HG02571 (cell line): ENCODE data around the gene INKA2.

Experiments used
- ATAC-seq: cut with Tn5 transposase; IDR thresholded peaks from one replicate; pipeline ENCODE4 v1.9.1; 2021; ENCODE audit warnings: mild to moderate bottlenecking, moderate library complexity; ENCODE audit not compliant: unreplicated experiment

The INKA2 gene

DNA sequence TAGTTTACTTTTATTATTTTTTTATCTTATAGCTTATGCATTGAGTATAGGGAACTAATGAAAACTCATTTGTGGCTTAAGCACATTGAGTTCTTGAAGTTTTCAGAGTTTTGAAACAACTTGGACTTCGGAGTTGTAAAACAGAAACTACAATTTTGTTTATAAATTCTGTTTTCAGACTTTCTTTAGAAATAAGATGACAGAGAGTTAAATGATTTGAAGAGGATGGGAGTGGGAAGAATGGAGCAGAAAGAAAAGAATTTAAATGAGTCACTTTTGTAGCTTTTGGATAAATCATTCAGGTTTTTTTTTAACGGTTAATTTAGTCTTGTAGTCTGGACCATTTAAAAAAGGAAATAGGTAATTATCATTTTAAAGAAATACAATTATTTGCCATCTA lies 32.3 kb downstream of the INKA2 start:
- ATAC-seq, result no peak

DNA sequence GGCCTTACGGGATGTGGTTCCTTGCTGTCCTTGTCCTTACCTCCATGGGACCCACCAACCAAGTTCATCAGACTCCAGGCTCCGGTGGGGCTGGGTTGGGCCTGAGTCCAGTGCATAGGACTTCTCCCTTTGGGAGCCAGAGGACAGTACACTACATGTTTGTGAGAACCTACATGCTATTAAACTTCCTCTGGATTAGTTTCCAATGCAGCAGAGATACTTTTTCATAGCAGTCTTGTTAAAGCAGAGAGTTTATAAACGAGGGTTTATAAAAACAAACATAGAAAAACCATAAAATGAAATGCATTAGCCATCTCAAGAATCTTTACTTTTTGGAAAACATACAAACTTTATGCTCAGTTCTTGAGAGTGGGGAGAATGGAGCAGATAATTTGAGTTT lies 33.4 kb downstream of the INKA2 start:
- no peak for ATAC-seq

DNA sequence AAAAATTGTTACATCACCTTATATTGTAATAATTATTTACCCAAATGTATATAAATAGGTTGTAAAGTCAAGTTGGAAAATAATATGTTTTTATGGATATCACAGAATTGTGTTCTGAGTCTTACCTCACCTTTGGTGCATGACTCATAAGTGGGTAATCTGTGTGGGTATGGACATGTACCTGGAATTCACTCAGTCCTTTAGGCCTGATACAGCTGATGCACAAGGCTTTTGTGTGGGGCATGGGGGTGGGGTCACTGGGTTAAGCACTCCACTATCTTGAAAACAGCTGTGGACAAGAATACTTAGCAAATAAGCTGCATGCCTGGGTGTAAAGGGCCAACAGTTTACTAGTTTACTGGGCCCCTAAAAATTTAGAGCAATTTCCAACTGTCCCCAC lies 34.4 kb downstream of the INKA2 start:
- no peak for ATAC-seq

DNA sequence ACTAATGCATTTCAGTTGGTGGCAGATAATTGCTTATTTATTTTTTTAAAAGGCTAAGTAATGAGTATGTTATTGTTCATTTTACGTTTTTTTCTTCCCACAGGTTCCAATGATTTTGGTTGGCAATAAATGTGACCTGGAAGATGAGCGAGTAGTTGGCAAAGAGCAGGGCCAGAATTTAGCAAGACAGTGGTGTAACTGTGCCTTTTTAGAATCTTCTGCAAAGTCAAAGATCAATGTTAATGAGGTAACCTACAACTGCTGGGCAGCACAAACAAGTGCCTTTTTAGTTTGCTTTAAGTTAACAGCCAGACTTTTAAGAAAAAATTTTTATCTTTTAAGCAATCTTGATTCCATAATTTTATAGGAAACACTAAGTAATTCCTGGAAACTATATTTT lies 35.0 kb downstream of the INKA2 start:
- ATAC-seq, result no peak

DNA sequence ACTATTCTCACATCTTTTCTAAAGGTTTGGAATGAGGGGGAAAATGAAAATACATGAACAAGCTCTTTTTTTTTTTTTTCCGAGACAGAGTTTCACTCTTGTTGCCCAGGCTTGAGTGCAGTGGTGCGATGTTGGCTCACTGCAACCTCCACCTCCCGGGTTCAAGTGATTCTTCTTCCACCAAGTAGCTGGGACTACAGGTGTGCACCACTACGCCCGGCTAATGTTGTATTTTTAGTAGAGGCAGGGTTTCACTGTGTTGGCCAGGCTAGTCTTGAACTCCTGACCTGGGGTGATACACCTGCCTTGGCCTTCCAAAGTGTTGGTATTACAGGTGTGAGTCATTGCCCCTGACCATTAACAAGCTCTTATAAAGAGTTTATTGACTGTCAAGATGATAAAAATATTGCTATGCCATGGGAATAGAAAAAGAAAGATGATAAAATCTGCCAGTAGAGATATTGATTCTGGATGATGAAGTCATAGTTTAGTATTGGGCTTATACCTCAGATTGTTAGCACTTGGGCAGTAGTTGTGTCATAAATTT lies 36.6 kb downstream of the INKA2 start:
- ATAC-seq, result no peak

DNA sequence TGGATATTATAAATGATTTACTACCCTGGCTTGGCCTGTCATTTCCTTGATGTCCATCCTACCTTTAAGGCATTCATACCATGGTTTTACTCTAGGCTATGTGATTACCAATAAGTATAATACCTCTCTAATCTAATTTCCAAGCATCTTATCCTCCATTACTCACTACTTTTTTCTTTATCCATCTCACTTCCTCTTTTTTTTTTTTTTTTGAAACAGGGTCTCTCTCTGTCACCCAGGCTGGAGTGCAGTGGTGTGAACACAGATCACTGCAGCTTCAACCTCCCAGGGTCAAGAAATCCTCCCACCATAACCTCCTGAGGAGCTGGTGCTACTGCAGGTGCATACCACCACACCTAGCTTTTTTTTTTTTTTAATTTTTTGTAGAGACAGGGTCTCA lies 39.9 kb downstream of the INKA2 start:
- no peak for ATAC-seq

DNA sequence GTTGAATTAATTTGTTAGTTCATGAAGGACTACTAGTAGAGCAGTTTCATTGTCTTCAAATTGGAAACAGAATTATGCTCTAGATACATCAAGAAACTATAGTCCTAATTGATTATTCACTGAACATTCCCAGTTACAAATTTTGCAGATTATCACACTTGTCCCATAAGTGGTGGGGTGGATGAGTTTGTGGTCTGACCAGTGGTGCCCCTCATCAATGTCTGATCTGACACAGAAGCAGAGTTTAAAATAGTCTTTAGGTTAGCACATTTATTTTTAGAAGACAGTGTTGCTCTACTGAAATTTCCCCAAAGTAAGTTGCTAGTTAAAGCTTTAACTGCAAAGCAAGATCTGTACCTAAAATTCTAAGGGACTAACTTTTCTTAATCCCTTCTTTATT lies 42.9 kb downstream of the INKA2 start:
- no peak for ATAC-seq

DNA sequence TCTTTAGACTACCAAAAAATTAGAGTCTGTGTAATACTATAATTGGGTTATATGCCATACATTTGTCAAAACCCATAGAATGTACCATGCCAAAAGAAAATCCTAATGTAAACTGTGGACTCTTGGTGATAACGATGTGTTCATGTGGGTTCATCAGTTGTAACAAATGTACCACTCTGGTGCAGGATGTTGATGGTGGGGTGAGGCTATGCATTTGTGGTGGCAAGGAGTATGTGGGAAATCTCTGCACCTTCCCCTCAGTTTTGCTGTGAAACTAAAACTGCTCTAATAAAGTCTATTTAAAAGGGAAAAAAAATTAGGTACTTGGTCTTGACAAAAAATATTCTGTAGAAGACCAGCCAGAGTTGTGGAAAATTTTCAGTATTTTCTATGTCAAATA lies 43.4 kb downstream of the INKA2 start:
- no peak for ATAC-seq

DNA sequence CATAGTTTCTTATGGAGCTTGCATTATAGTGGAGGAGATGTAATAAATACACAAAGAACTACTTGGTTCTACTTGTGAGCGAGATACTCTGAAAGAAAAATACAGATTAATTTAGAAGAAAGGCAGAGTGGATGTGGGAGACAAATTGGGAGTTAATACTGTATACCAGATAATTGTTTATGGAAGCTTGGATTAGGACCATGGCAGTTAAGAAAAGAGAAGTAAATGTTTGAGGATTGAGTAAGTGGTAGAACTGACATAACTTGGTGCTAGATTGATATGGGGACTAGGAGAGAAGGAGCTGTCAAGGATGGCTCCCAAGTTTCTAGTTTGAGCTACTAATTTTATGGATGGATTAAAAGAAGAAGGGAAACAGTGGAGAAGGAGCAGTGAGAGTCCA lies 47.3 kb downstream of the INKA2 start:
- no peak for ATAC-seq

DNA sequence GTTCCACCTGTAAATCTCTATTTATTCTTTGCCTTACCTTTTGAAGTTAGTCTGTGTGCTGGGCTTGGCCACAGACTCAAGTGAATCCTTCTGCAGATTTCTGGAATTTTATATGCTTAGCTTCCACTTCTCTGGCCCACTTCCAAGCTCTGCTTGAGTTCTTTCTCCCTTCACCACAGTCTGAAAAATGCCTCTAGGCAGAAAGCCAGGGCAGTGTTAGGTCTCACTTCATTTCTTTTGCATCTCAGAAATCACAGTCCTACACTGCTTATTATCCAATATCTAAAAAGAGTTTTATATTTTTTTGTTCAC lies 48.9 kb downstream of the INKA2 start:
- no peak for ATAC-seq
